Mucosa of stomach (tissue), 1 donor: ENCODE results near the gene TMEM17.
A peak's percentile ranks its signal among the peaks of the same experiment; 100 is the strongest.
"Not testable (repeated sequence)": the region's sequence is repeated elsewhere in the genome, so short reads cannot be mapped to it uniquely, and the experiment has no call there.

Source experiments
- H3K27me3 ChIP-seq: one replicate; pipeline ENCODE4 v1.7.0; 2013; ENCODE audit warnings: mild to moderate bottlenecking, low read length; ENCODE audit not compliant: control insufficient read depth, insufficient read depth
- H3K36me3 ChIP-seq: one replicate; pipeline ENCODE4 v1.7.0; 2013; ENCODE audit warnings: low read length; ENCODE audit not compliant: control insufficient read depth, insufficient read depth
- H3K4me1 ChIP-seq: one replicate; pipeline ENCODE4 v1.7.0; 2013; ENCODE audit warnings: mild to moderate bottlenecking, low read length; ENCODE audit not compliant: control insufficient read depth, insufficient read depth
- H3K4me3 ChIP-seq: one replicate; pipeline ENCODE4 v1.7.0; 2013; ENCODE audit warnings: low read length
- H3K9ac ChIP-seq: one replicate; pipeline ENCODE4 v1.7.0; 2013; ENCODE audit warnings: mild to moderate bottlenecking, low read length, moderate library complexity
- H3K9me3 ChIP-seq: one replicate; pipeline ENCODE4 v1.7.0; 2013; ENCODE audit warnings: mild to moderate bottlenecking, low read length, moderate library complexity; ENCODE audit not compliant: control insufficient read depth
- donor health status: Pancreatic carcinoma.

Gene TMEM17

GRCh38 chr2:62531594-62531993 is 25.6 kb upstream of the TMEM17 start:
- Histone ChIP-seq H3K27me3 (no peaks in the 10 kb centered on the region), H3K9ac (no peak overlapping the region), H3K4me1 (no peaks in the 10 kb centered on the region), H3K9me3 (no peaks in the 10 kb centered on the region), H3K4me3 (no peak overlapping the region), H3K36me3 (no peaks in the 10 kb centered on the region)

- Histone ChIP-seq H3K27me3 (no peaks in the 10 kb centered on the region), H3K9me3 (no peaks in the 10 kb centered on the region), H3K4me1 (peaks cover 8% of the 10 kb centered on the region), H3K4me3 (no peak overlapping the region), H3K9ac (no peak overlapping the region), H3K36me3 (no peaks in the 10 kb centered on the region)
These were observed 23.8 kb upstream of the TMEM17 start for GRCh38 chr2:62529758-62530157.

- no peaks in the 10 kb centered on the region for H3K36me3 ChIP-seq
- peaks cover 14% of the 10 kb centered on the region for H3K4me1 ChIP-seq
- H3K27me3 ChIP-seq, result no peaks in the 10 kb centered on the region
- no peak overlapping the region for H3K4me3 ChIP-seq
- no peak overlapping the region for H3K9ac ChIP-seq
- no peaks in the 10 kb centered on the region for H3K9me3 ChIP-seq
These were observed 21.6 kb upstream of the TMEM17 start for GRCh38 chr2:62527478-62528210.

GRCh38 chr2:62526531-62527381 is 20.8 kb upstream of the TMEM17 start:
- Histone ChIP-seq H3K27me3 (no peaks in the 10 kb centered on the region), H3K4me1 (peaks cover 14% of the 10 kb centered on the region), H3K9ac (no peak overlapping the region), H3K9me3 (no peaks in the 10 kb centered on the region), H3K4me3 (no peak overlapping the region), H3K36me3 (no peaks in the 10 kb centered on the region)

GRCh38 chr2:62525549-62526269 is 19.7 kb upstream of the TMEM17 start:
- Histone ChIP-seq H3K27me3 (no peaks in the 10 kb centered on the region), H3K36me3 (no peaks in the 10 kb centered on the region), H3K4me1 (peaks cover 14% of the 10 kb centered on the region), H3K4me3 (no peak overlapping the region), H3K9me3 (no peaks in the 10 kb centered on the region), H3K9ac (no peak overlapping the region)

- Histone ChIP-seq H3K4me1 (peaks cover 14% of the 10 kb centered on the region), H3K9me3 (no peaks in the 10 kb centered on the region), H3K4me3 (no peak overlapping the region), H3K27me3 (no peaks in the 10 kb centered on the region), H3K9ac (no peak overlapping the region), H3K36me3 (no peaks in the 10 kb centered on the region)
These were observed 18.4 kb upstream of the TMEM17 start for GRCh38 chr2:62524293-62524941.

GRCh38 chr2:62521061-62521460 is 15.1 kb upstream of the TMEM17 start:
- peaks cover 14% of the 10 kb centered on the region for H3K4me1 ChIP-seq
- H3K27me3 ChIP-seq, H3K9me3 ChIP-seq, H3K36me3 ChIP-seq, H3K9ac ChIP-seq, H3K4me3 ChIP-seq: not testable (repeated sequence)

GRCh38 chr2:62512384-62512783 is 6.4 kb upstream of the TMEM17 start:
- no peaks in the 10 kb centered on the region for H3K36me3 ChIP-seq

GRCh38 chr2:62511636-62512035 is 5.6 kb upstream of the TMEM17 start:
- Histone ChIP-seq H3K9me3 (no peaks in the 10 kb centered on the region), H3K4me3 (no peak overlapping the region), H3K4me1 (peaks cover under 1% of the 10 kb centered on the region), H3K27me3 (no peaks in the 10 kb centered on the region), H3K36me3 (no peaks in the 10 kb centered on the region), H3K9ac (no peak overlapping the region)

More at GRCh38 chr2:62512384-62512783, 6.4 kb upstream of the TMEM17 start:
- no peaks in the 10 kb centered on the region for H3K27me3 ChIP-seq
- H3K4me3 ChIP-seq, result no peak overlapping the region
- H3K4me1 ChIP-seq, result no peaks in the 10 kb centered on the region
- H3K9ac ChIP-seq, result no peak overlapping the region
- no peaks in the 10 kb centered on the region for H3K9me3 ChIP-seq

GRCh38 chr2:62506421-62506750 is 391 bp upstream of the TMEM17 start:
- H3K9ac ChIP-seq, result peak overlapping the region; percentile 86
- H3K9me3 ChIP-seq, result no peaks in the 10 kb centered on the region
- peaks cover 10% of the 10 kb centered on the region for H3K4me1 ChIP-seq
- peak overlapping the region; percentile 77 for H3K4me3 ChIP-seq
- no peaks in the 10 kb centered on the region for H3K36me3 ChIP-seq
- H3K27me3 ChIP-seq, result no peaks in the 10 kb centered on the region

- H3K4me1 ChIP-seq, result peaks cover 10% of the 10 kb centered on the region
- peak overlapping the region; percentile 86 for H3K9ac ChIP-seq
- H3K9me3 ChIP-seq, result no peaks in the 10 kb centered on the region
- H3K4me3 ChIP-seq, result peak overlapping the region; percentile 77
- no peaks in the 10 kb centered on the region for H3K36me3 ChIP-seq
- H3K27me3 ChIP-seq, result no peaks in the 10 kb centered on the region
These were observed 766 bp downstream of the TMEM17 start for GRCh38 chr2:62505109-62505749.
